Measurements from ENCODE around the gene SOCS6.

SOCS6 gene

GRCh38 chr18:70330887-70331286 lies 42.0 kb downstream of the SOCS6 start:
- TF ChIP-seq EZH2phosphoT487 (IDR thresholded peaks at IDR 0.05; ENCODE audit: low read length) (no peak), CTCF (IDR thresholded peaks at IDR 0.05; ENCODE audit: low read length) (no peak)
- no peak for DNase-seq
- Histone ChIP-seq H3K27ac (ENCODE audit: low read length) (no peak overlapping the region), H4K20me1 (ENCODE audit: insufficient read depth, low read length) (no peaks in the 10 kb centered on the region), H2AFZ (ENCODE audit: low read length) (no peak overlapping the region), H3K9me2 (replicated peaks; ENCODE audit: insufficient read depth, low read length) (no peaks in the 10 kb centered on the region), H3F3A (ENCODE audit: insufficient read depth, low read length) (no peaks in the 10 kb centered on the region), H3K79me2 (ENCODE audit: low read length) (no peaks in the 10 kb centered on the region), H3K4me2 (ENCODE audit: low read depth, low read length) (no peak overlapping the region), H3K9me3 (replicated peaks; ENCODE audit: insufficient read depth, low read length) (no peaks in the 10 kb centered on the region), H3K36me3 (replicated peaks; ENCODE audit: insufficient read depth, low read length) (no peaks in the 10 kb centered on the region), H3K4me3 (ENCODE audit: low read length) (no peak overlapping the region), H3K9ac (ENCODE audit: low read length) (no peak overlapping the region), H3K27me3 (replicated peaks; ENCODE audit: insufficient read depth, low read length) (no peaks in the 10 kb centered on the region), H3K4me1 (ENCODE audit: low read length) (peaks cover 4% of the 10 kb centered on the region; the same call in 1 of the 2 replicates)

GRCh38 chr18:70331456-70332097 lies 42.7 kb downstream of the SOCS6 start:
- Histone ChIP-seq H2AFZ (ENCODE audit: low read length) (no peak overlapping the region), H3K9ac (ENCODE audit: low read length) (no peak overlapping the region), H3K36me3 (replicated peaks; ENCODE audit: insufficient read depth, low read length) (no peaks in the 10 kb centered on the region), H3K27me3 (replicated peaks; ENCODE audit: insufficient read depth, low read length) (no peaks in the 10 kb centered on the region), H3K4me2 (ENCODE audit: low read depth, low read length) (no peak overlapping the region), H3K9me3 (replicated peaks; ENCODE audit: insufficient read depth, low read length) (no peaks in the 10 kb centered on the region), H4K20me1 (ENCODE audit: insufficient read depth, low read length) (no peaks in the 10 kb centered on the region), H3K79me2 (ENCODE audit: low read length) (no peaks in the 10 kb centered on the region), H3K4me3 (ENCODE audit: low read length) (no peak overlapping the region), H3K9me2 (replicated peaks; ENCODE audit: insufficient read depth, low read length) (no peaks in the 10 kb centered on the region), H3K4me1 (ENCODE audit: low read length) (peaks cover 4% of the 10 kb centered on the region; the same call in 1 of the 2 replicates), H3K27ac (ENCODE audit: low read length) (no peak overlapping the region), H3F3A (ENCODE audit: insufficient read depth, low read length) (no peaks in the 10 kb centered on the region)
- DNase-seq: no peak
- TF ChIP-seq EZH2 (optimal IDR thresholded peaks at IDR 0.05; ENCODE audit: low read depth, low read length) (no peak), CTCF (IDR thresholded peaks at IDR 0.05; ENCODE audit: low read length) (no peak), EZH2phosphoT487 (IDR thresholded peaks at IDR 0.05; ENCODE audit: low read length) (no peak)

DNA sequence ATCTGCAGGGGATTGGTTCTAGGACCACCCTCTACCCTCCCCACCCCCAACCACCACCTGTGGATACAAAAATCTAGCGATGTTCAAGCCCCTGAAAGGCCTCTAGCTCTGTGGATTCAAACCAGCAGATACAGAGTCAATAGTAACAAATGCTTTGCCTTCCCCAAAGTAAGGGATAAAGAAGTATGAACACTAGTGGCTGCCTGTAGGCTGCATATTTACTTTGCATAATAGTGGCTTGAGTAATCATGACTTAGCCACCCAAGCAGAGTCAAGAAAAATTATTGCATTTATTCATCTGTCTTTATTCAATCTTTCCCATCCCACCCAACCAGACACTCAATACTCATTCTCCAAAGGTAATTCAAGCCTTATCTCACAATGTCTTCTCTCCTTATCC lies 43.8 kb downstream of the SOCS6 start:
- no peak overlapping the region for H3K4me2 ChIP-seq (ENCODE audit: low read depth, low read length)
- DNase-seq: no peak
- no peak for TF ChIP-seq CTCF (IDR thresholded peaks at IDR 0.05; ENCODE audit: low read length)
- no peak for TF ChIP-seq EZH2 (optimal IDR thresholded peaks at IDR 0.05; ENCODE audit: low read depth, low read length)
- TF ChIP-seq EZH2phosphoT487 (IDR thresholded peaks at IDR 0.05; ENCODE audit: low read length): no peak
- peaks cover 4% of the 10 kb centered on the region; the same call in 1 of the 2 replicates for H3K4me1 ChIP-seq (ENCODE audit: low read length)
- H3K27me3 ChIP-seq (replicated peaks; ENCODE audit: insufficient read depth, low read length): no peaks in the 10 kb centered on the region
- H3K79me2 ChIP-seq (ENCODE audit: low read length): no peaks in the 10 kb centered on the region
- no peak overlapping the region for H2AFZ ChIP-seq (ENCODE audit: low read length)
- no peaks in the 10 kb centered on the region for H3K36me3 ChIP-seq (replicated peaks; ENCODE audit: insufficient read depth, low read length)
- no peak overlapping the region for H3K27ac ChIP-seq (ENCODE audit: low read length)
- no peak overlapping the region for H3K9ac ChIP-seq (ENCODE audit: low read length)
- H3F3A ChIP-seq (ENCODE audit: insufficient read depth, low read length): no peaks in the 10 kb centered on the region
- no peaks in the 10 kb centered on the region for H4K20me1 ChIP-seq (ENCODE audit: insufficient read depth, low read length)
- no peak overlapping the region for H3K4me3 ChIP-seq (ENCODE audit: low read length)
- H3K9me2 ChIP-seq (replicated peaks; ENCODE audit: insufficient read depth, low read length): no peaks in the 10 kb centered on the region
- no peaks in the 10 kb centered on the region for H3K9me3 ChIP-seq (replicated peaks; ENCODE audit: insufficient read depth, low read length)
